ENCODE results near the gene DHX36. TPM values are rescaled to one million over a fixed set of nuclear protein-coding genes. Genes with fewer than 3 reads are reported as not detected.

DHX36 gene
- total RNA-seq, 1 donor from 2014 or later = 49.7 TPM

GRCh38 chr3:154223519-154223918, 100.8 kb downstream of the DHX36 start:
- no peak overlapping the region for H3K4me3 ChIP-seq (ENCODE audit: low read depth, low read length)
- DNase-seq (ENCODE audit: low read depth) = no peak
- no peak for TF ChIP-seq CTCF (conservative IDR thresholded peaks at IDR 0.05; ENCODE audit: low read depth, low read length)

Other genes starting within 250 kb of the DHX36 start
- gene ARHGEF26, start 203.1 kb downstream of the DHX36 start, total RNA-seq = 2.9 TPM in 2 replicates
- gene GPR149, start 105.7 kb upstream of the DHX36 start, total RNA-seq = not detected in 2 replicates